OCI-LY1 (cell line): ENCODE measurements around the gene LSM4.

ENCODE experiments used
- H2AFZ ChIP-seq: fragments of 200-600 bp; sonication (generic), shearing (Covaris generic); 2 replicates; pipeline ENCODE4 v1.6.0; 2014; ENCODE audit warnings: antibody characterized with exemption, mild to moderate bottlenecking, low read length
- H3F3A ChIP-seq: fragments of 200-600 bp; sonication (generic), shearing (Covaris generic); 2 replicates; pipeline ENCODE4 v1.6.0; 2014; ENCODE audit warnings: mild to moderate bottlenecking, antibody characterized with exemption, low read length, moderate library complexity; ENCODE audit not compliant: insufficient read depth
- H3K27ac ChIP-seq: fragments of 200-600 bp; sonication (generic); 2 replicates; pipeline ENCODE4 v1.5.1; 2014; ENCODE audit warnings: low read length, mixed run types, mild to moderate bottlenecking, low read depth; ENCODE audit not compliant: poor library complexity, severe bottlenecking
- H3K27me3 ChIP-seq: fragments of 200-600 bp; sonication (generic); 2 replicates; pipeline ENCODE4 v1.6.0; 2014; ENCODE audit warnings: antibody characterized with exemption, mild to moderate bottlenecking, low read length, moderate library complexity; ENCODE audit not compliant: insufficient read depth
- H3K36me3 ChIP-seq: fragments of 200-600 bp; sonication (generic); 2 replicates; pipeline ENCODE4 v1.6.1; 2014; ENCODE audit warnings: mild to moderate bottlenecking, antibody characterized with exemption, low read length, moderate library complexity, mixed read lengths; ENCODE audit not compliant: insufficient read depth
- H3K4me1 ChIP-seq: fragments of 200-600 bp; sonication (generic); 2 replicates; pipeline ENCODE4 v1.5.1; 2014; ENCODE audit warnings: mild to moderate bottlenecking, low read length, moderate library complexity; ENCODE audit not compliant: insufficient read depth, severe bottlenecking
- H3K4me2 ChIP-seq: fragments of 200-600 bp; sonication (generic), shearing (Covaris generic); 2 replicates; pipeline ENCODE4 v1.6.1; 2014; ENCODE audit warnings: low read length
- H3K4me3 ChIP-seq: fragments of 200-600 bp; sonication (generic); 2 replicates; pipeline ENCODE4 v1.5.1; 2014; ENCODE audit warnings: low read length, low read depth, mild to moderate bottlenecking, mixed read lengths; ENCODE audit not compliant: poor library complexity, severe bottlenecking
- H3K79me2 ChIP-seq: fragments of 200-600 bp; shearing (Covaris generic); 2 replicates; pipeline ENCODE4 v1.6.1; 2016; ENCODE audit warnings: mixed run types, low read length, mixed read lengths; ENCODE audit not compliant: insufficient read depth
- H3K9ac ChIP-seq: fragments of 200-600 bp; sonication (generic), shearing (Covaris generic); 2 replicates; pipeline ENCODE4 v1.6.1; 2014; ENCODE audit warnings: mild to moderate bottlenecking, low read length, mixed read lengths
- H3K9me2 ChIP-seq: fragments of 200-600 bp; sonication (generic), shearing (Covaris generic); 2 replicates; pipeline ENCODE4 v1.6.1; 2014; ENCODE audit warnings: low read depth, mild to moderate bottlenecking, low read length, mixed read lengths
- H3K9me3 ChIP-seq: fragments of 200-600 bp; shearing (Covaris generic); 2 replicates; pipeline ENCODE4 v1.6.1; 2014; ENCODE audit warnings: low read length, mixed read lengths
- H4K20me1 ChIP-seq: fragments of 200-600 bp; sonication (generic), shearing (Covaris generic); 2 replicates; pipeline ENCODE4 v1.6.0; 2016; ENCODE audit warnings: mild to moderate bottlenecking, low read length; ENCODE audit not compliant: insufficient read depth
- EZH2 ChIP-seq: fragments of 200-600 bp; sonication (generic), shearing (Covaris generic); IDR thresholded peaks from 2 replicates; pipeline ENCODE4 v1.8.0; 2017; ENCODE audit warnings: borderline replicate concordance, mixed run types, mild to moderate bottlenecking, antibody characterized with exemption, low read length, moderate library complexity, mixed read lengths
- TF ChIP-seq, protein P1 (sequence below): fragments of 200-600 bp; sonication (generic), shearing (Covaris generic); IDR thresholded peaks from 2 replicates; pipeline ENCODE4 v1.5.1; 2017; ENCODE audit warnings: mild to moderate bottlenecking, antibody characterized with exemption, low read length, moderate library complexity, mixed read lengths

The LSM4 gene

DNA sequence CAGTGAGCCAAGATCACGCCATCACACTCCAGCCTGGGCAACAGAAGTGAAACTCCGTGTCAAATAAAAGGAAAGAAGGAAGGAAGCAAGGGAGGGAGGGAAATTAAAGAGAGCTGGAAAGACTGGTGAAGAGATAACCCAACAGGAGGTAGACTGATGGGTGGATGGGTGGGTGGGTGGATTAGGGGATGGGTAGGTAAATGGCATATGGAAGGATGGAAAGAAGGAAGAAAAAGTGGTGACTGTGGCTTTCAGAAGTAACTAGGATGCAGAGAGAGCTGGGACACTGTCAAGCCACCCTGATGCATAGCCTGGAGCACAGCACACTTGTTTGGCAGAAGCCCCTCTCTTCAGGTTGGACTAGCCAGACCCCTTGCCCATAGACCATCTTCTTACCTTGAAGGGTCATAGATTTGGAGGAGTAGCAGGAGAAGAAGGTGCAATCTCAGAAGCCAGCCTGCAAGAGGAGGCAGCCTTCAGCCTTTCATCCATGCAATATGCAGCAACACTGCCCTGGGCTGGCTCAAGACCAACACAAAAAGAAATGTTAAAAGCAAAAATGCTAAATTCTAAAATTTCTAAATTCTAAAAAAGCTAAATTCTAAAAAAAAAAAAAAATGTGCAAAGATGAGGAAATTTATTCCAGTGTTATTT, 53.7 kb downstream of the LSM4 start:
- H3K79me2 ChIP-seq = no peaks in the 10 kb centered on the region
- no peaks in the 10 kb centered on the region for H4K20me1 ChIP-seq
- no peaks in the 10 kb centered on the region for H3K4me1 ChIP-seq
- H3K36me3 ChIP-seq = no peaks in the 10 kb centered on the region
- H3K9ac ChIP-seq = no peak overlapping the region
- H3K27ac ChIP-seq = no peak overlapping the region
- H3K9me2 ChIP-seq = no peaks in the 10 kb centered on the region
- TF ChIP-seq, protein P1, sequence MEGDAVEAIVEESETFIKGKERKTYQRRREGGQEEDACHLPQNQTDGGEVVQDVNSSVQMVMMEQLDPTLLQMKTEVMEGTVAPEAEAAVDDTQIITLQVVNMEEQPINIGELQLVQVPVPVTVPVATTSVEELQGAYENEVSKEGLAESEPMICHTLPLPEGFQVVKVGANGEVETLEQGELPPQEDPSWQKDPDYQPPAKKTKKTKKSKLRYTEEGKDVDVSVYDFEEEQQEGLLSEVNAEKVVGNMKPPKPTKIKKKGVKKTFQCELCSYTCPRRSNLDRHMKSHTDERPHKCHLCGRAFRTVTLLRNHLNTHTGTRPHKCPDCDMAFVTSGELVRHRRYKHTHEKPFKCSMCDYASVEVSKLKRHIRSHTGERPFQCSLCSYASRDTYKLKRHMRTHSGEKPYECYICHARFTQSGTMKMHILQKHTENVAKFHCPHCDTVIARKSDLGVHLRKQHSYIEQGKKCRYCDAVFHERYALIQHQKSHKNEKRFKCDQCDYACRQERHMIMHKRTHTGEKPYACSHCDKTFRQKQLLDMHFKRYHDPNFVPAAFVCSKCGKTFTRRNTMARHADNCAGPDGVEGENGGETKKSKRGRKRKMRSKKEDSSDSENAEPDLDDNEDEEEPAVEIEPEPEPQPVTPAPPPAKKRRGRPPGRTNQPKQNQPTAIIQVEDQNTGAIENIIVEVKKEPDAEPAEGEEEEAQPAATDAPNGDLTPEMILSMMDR = no peak
- no peak for TF ChIP-seq EZH2
- H3K9me3 ChIP-seq = no peaks in the 10 kb centered on the region
- no peak overlapping the region for H3K4me3 ChIP-seq
- H3F3A ChIP-seq = no peaks in the 10 kb centered on the region
- H3K4me2 ChIP-seq = no peak overlapping the region
- no peak overlapping the region for H2AFZ ChIP-seq
- no peaks in the 10 kb centered on the region; the same call in 1 of the 2 replicates for H3K27me3 ChIP-seq

DNA sequence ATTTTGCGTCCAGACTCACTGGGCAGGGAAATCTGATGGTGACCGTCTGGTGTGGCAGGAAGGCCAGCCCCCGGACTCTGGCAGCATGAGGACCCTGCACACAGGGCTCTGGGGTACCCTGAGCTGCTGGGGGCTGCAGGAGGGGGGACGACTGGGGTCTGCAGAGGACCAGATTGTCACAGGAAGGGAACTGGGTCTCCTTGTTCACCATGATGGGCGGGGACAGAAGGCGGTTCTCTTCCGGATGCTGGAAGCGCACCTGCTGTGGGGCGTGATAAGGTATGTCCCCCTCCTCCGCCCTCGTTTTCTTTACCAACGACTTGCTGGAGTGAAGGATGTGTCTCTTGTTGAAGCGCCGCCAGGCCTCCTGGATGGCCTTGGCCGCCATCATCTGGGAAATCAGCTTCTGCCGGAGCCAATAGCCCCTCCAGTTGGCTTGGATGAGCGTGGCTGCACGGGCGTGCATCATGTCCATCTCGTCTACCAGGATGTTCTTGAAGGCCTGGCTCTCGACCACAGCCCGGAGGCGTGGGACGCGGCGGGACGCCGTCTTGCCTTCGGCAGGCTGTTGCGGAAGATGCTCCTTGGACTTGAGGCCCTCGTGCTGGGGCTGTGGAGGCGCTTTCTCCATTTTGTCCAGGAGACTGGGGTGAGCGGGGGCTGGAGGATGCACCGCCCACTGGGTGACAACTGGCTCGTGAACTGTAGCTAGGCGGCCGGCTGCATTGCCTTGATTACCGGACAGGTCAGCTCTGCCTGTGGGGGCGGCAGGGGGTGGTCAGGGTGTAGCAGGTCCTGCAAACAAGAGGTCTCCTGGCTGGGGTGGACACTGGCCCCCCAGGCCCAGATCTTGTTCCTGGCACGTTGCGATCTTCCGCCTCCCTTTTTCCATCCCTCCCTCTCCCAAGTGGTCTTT, 55.8 kb downstream of the LSM4 start:
- H3K27ac ChIP-seq = no peak overlapping the region
- no peak overlapping the region for H3K9ac ChIP-seq
- no peak overlapping the region for H3K4me2 ChIP-seq
- no peak overlapping the region for H2AFZ ChIP-seq
- H3K79me2 ChIP-seq = no peaks in the 10 kb centered on the region
- TF ChIP-seq EZH2 = no peak
- TF ChIP-seq, protein P1 = no peak
- H3K4me1 ChIP-seq = no peaks in the 10 kb centered on the region
- no peak overlapping the region for H3K4me3 ChIP-seq
- no peaks in the 10 kb centered on the region for H3K9me2 ChIP-seq
- H4K20me1 ChIP-seq = no peaks in the 10 kb centered on the region
- H3K36me3 ChIP-seq = no peaks in the 10 kb centered on the region
- H3F3A ChIP-seq = no peaks in the 10 kb centered on the region
- H3K27me3 ChIP-seq = no peaks in the 10 kb centered on the region; the same call in 1 of the 2 replicates
- no peaks in the 10 kb centered on the region for H3K9me3 ChIP-seq

DNA sequence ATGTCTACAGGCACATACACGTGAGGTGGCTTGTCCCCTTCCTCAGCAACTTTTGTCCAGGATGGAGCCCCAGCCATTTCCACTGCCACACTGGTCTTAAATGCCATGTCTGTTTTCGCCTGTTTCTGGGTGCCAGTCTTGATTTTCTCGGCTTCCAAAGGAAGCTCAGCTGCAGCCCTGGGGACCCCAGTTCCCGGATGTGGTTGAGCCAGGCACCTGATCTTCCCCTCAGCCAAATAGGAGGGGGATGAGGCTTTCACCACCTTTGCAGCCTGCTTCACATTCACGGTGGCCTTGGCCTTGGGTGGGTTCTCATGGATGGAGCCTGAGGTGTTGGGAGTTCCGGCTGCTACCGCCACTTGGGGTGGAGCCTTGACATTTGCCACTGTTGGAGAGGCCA, 57.3 kb downstream of the LSM4 start:
- TF ChIP-seq, protein P1 = no peak
- no peak for TF ChIP-seq EZH2

More for the DNA sequence above, 57.3 kb downstream of the LSM4 start:
- Histone ChIP-seq H3K79me2 (no peaks in the 10 kb centered on the region), H3K9me2 (no peaks in the 10 kb centered on the region), H3K4me3 (no peak overlapping the region), H3F3A (no peaks in the 10 kb centered on the region), H3K9me3 (no peaks in the 10 kb centered on the region), H3K4me2 (no peak overlapping the region), H3K36me3 (no peaks in the 10 kb centered on the region), H3K27ac (no peak overlapping the region), H4K20me1 (no peaks in the 10 kb centered on the region), H3K4me1 (no peaks in the 10 kb centered on the region), H2AFZ (no peak overlapping the region), H3K9ac (no peak overlapping the region), H3K27me3 (no peaks in the 10 kb centered on the region; the same call in 1 of the 2 replicates)
